ENCODE results near the gene TBATA.

- TF ChIP-seq, protein P1, sequence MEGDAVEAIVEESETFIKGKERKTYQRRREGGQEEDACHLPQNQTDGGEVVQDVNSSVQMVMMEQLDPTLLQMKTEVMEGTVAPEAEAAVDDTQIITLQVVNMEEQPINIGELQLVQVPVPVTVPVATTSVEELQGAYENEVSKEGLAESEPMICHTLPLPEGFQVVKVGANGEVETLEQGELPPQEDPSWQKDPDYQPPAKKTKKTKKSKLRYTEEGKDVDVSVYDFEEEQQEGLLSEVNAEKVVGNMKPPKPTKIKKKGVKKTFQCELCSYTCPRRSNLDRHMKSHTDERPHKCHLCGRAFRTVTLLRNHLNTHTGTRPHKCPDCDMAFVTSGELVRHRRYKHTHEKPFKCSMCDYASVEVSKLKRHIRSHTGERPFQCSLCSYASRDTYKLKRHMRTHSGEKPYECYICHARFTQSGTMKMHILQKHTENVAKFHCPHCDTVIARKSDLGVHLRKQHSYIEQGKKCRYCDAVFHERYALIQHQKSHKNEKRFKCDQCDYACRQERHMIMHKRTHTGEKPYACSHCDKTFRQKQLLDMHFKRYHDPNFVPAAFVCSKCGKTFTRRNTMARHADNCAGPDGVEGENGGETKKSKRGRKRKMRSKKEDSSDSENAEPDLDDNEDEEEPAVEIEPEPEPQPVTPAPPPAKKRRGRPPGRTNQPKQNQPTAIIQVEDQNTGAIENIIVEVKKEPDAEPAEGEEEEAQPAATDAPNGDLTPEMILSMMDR (tag by site-specific recombination; IDR thresholded peaks at IDR 0.05) = no peak
- no peak for TF ChIP-seq ZBTB20 (tag by site-specific recombination; IDR thresholded peaks at IDR 0.05)
- no peak for TF ChIP-seq ZIC2 (tag by site-specific recombination; IDR thresholded peaks at IDR 0.05)
Measured at GRCh38 chr10:70780772-70781171, 4.4 kb downstream of the TBATA start.
